ENCODE data around the gene ZDHHC11.
"Not testable (repeated sequence)": the region's sequence is repeated elsewhere in the genome, so short reads cannot be mapped to it uniquely, and the experiment has no call there.

Gene ZDHHC11

GRCh38 chr5:778421-778820, 72.4 kb downstream of the ZDHHC11 start:
- not testable (repeated sequence) for DNase-seq (ENCODE audit: low read depth in 3 of 3, low spot score in 1 of 3)

- DNase-seq (ENCODE audit: low read depth in 3 of 3, low spot score in 1 of 3): no peak
These were observed 73.0 kb downstream of the ZDHHC11 start for GRCh38 chr5:777756-778161.

- DNase-seq (ENCODE audit: low read depth in 3 of 3, low spot score in 1 of 3): no peak
These were observed 73.7 kb downstream of the ZDHHC11 start for GRCh38 chr5:776862-777711.

GRCh38 chr5:775961-776861, 74.6 kb downstream of the ZDHHC11 start:
- DNase-seq (ENCODE audit: low read depth in 3 of 3, low spot score in 1 of 3): no peak

- DNase-seq (ENCODE audit: low read depth in 3 of 3, low spot score in 1 of 3): not testable (repeated sequence)
These were observed 75.2 kb downstream of the ZDHHC11 start for GRCh38 chr5:775595-775960.

- DNase-seq (ENCODE audit: low read depth in 3 of 3, low spot score in 1 of 3): not testable (repeated sequence)
These were observed 75.8 kb downstream of the ZDHHC11 start for GRCh38 chr5:774854-775505.

- not testable (repeated sequence) for DNase-seq (ENCODE audit: low read depth in 3 of 3, low spot score in 1 of 3)
These were observed 76.5 kb downstream of the ZDHHC11 start for GRCh38 chr5:774304-774703.

GRCh38 chr5:773517-774264, 77.1 kb downstream of the ZDHHC11 start:
- DNase-seq (ENCODE audit: low read depth in 3 of 3, low spot score in 1 of 3): no peak

GRCh38 chr5:772931-773330, 77.9 kb downstream of the ZDHHC11 start:
- DNase-seq (ENCODE audit: low read depth in 3 of 3, low spot score in 1 of 3): not testable (repeated sequence)

- DNase-seq (ENCODE audit: low read depth in 3 of 3, low spot score in 1 of 3): not testable (repeated sequence)
These were observed 78.3 kb downstream of the ZDHHC11 start for GRCh38 chr5:772547-772890.

GRCh38 chr5:771841-772546, 78.8 kb downstream of the ZDHHC11 start:
- DNase-seq (ENCODE audit: low read depth in 3 of 3, low spot score in 1 of 3): not testable (repeated sequence)

GRCh38 chr5:771087-771781, 79.6 kb downstream of the ZDHHC11 start:
- not testable (repeated sequence) for DNase-seq (ENCODE audit: low read depth in 3 of 3, low spot score in 1 of 3)

GRCh38 chr5:770585-770984, 80.2 kb downstream of the ZDHHC11 start:
- DNase-seq (ENCODE audit: low read depth in 3 of 3, low spot score in 1 of 3): not testable (repeated sequence)

GRCh38 chr5:769485-770145, 81.2 kb downstream of the ZDHHC11 start:
- not testable (repeated sequence) for DNase-seq (ENCODE audit: low read depth in 3 of 3, low spot score in 1 of 3)

GRCh38 chr5:766666-767431, 83.9 kb downstream of the ZDHHC11 start:
- no peak for DNase-seq (ENCODE audit: low read depth in 3 of 3, low spot score in 1 of 3)

- no peak for DNase-seq (ENCODE audit: low read depth in 3 of 3, low spot score in 1 of 3)
These were observed 84.7 kb downstream of the ZDHHC11 start for GRCh38 chr5:765948-766631.

- no peak for DNase-seq (ENCODE audit: low read depth in 3 of 3, low spot score in 1 of 3)
These were observed 86.6 kb downstream of the ZDHHC11 start for GRCh38 chr5:763998-764781.
